ENCODE results near the gene EFCAB9. TPM values are rescaled to one million over a fixed set of nuclear protein-coding genes. Genes with fewer than 3 reads are reported as not detected.

The EFCAB9 gene
- total RNA-seq, 1 donor, result not detected

DNA sequence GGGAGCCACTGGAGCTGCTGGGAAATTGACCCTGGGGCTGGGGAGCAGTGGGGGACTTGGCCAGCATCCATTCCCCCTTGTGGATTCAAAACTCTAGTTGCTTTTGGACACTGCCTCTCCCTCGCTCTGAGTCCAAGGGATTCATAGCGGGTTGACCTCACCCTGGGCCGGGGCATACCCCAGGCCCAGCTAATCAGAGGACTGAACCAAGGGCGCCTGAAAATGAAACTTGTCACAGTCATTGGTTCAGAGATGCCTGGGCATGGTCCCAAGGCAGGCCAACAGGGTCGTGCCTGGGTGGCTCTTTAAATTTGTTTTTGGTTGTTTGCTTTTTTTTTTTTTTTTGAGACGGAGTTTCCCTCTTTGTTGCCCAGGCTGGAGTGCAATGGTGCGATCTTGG, 28.5 kb upstream of the EFCAB9 start:
- no peak overlapping the region for H3K4me3 ChIP-seq (ENCODE audit: low read depth, low read length)
- DNase-seq (ENCODE audit: low read depth), result no peak
- TF ChIP-seq, protein P1, sequence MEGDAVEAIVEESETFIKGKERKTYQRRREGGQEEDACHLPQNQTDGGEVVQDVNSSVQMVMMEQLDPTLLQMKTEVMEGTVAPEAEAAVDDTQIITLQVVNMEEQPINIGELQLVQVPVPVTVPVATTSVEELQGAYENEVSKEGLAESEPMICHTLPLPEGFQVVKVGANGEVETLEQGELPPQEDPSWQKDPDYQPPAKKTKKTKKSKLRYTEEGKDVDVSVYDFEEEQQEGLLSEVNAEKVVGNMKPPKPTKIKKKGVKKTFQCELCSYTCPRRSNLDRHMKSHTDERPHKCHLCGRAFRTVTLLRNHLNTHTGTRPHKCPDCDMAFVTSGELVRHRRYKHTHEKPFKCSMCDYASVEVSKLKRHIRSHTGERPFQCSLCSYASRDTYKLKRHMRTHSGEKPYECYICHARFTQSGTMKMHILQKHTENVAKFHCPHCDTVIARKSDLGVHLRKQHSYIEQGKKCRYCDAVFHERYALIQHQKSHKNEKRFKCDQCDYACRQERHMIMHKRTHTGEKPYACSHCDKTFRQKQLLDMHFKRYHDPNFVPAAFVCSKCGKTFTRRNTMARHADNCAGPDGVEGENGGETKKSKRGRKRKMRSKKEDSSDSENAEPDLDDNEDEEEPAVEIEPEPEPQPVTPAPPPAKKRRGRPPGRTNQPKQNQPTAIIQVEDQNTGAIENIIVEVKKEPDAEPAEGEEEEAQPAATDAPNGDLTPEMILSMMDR (IDR thresholded peaks at IDR 0.05; ENCODE audit: insufficient read depth, low read depth, low read length), result no peak

DNA sequence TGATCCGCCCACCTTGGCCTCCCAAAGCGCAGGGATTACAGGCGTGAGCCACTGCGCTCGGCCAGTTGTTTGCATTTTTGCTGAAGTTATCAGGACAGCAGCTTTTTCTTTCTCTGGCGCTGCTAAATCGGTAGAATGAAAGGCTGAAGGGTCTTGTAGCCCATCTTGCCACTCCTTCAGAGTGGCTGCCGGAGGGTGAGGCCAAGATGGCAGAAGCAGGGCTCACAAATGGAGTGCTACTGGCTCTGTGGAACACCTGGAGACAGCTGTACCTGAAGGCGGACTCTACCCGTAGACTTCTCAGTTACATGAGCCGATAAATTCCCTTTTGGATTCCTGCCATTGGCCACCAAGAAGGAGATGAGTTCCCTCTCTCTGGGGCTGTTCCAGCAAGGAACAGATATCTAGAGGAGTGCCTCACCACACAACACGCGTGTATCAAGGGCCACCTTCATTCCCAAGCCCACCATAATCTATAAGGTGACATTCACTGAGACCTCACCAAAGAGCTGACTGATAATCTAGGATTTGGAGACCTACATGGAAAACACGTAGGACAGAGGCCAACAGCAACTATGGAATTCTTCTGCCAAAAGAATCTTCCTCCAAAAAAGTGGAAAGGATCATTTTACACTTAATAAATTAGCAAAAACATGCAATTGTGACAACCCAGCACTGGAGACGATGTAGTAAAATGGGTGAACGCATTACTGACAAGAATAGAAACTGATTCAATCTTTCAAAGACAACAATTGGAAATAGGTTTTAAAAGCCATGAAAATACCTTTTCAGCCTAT, 27.7 kb upstream of the EFCAB9 start:
- no peak overlapping the region for H3K4me3 ChIP-seq (ENCODE audit: low read depth, low read length)
- DNase-seq (ENCODE audit: low read depth), result no peak
- TF ChIP-seq, protein P1 (IDR thresholded peaks at IDR 0.05; ENCODE audit: insufficient read depth, low read depth, low read length), result no peak

- TF ChIP-seq, protein P1 (IDR thresholded peaks at IDR 0.05; ENCODE audit: insufficient read depth, low read depth, low read length), result no peak
- no peak for DNase-seq (ENCODE audit: low read depth)
- no peak overlapping the region for H3K4me3 ChIP-seq (ENCODE audit: low read depth, low read length)
These were observed 26.1 kb upstream of the EFCAB9 start for GRCh38 chr5:172167895-172168294.

DNA sequence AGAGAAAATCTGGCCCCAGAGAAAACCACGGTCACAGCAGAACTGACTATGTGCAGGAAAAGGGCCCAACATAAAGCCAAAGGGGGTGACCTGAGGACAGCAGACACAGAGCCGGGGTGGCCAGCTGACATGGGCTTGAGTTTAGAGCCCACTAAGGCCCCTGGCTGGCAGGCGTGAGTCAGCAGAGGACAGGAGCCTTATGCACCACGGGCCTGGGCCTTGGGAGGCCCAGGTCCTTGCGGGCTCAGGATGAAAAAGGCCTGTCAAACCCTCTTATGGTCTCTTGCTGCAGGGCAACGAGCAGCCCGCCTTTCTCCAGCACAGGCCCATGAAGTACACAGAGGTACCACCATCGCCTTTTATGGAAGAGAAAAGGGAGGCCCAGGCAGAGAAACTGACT, 25.7 kb upstream of the EFCAB9 start:
- no peak overlapping the region for H3K4me3 ChIP-seq (ENCODE audit: low read depth, low read length)

DNA sequence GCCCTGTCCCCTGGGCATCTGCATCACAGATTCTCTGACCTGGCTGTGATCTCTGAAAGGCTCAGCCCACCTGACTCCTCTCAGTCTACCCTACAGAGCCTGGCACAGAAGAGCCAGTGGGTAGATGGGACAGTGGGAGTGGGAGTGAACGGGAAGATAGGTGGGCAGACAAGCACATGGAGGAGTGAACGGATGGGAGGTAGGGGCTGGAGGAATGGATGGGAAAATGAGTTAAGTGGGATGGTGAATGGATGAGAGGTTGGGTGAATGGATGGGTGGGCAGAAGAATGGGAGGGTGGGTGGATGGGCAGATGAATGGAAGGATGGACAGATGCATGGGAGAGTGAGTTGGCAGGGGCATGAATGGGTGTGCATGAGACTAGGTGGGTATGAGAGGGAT, 24.8 kb upstream of the EFCAB9 start:
- no peak overlapping the region for H3K4me3 ChIP-seq (ENCODE audit: low read depth, low read length)
- TF ChIP-seq, protein P1 (IDR thresholded peaks at IDR 0.05; ENCODE audit: insufficient read depth, low read depth, low read length), result no peak
- no peak for DNase-seq (ENCODE audit: low read depth)

More for the DNA sequence above, 25.7 kb upstream of the EFCAB9 start:
- no peak for DNase-seq (ENCODE audit: low read depth)
- TF ChIP-seq, protein P1 (IDR thresholded peaks at IDR 0.05; ENCODE audit: insufficient read depth, low read depth, low read length), result no peak

DNA sequence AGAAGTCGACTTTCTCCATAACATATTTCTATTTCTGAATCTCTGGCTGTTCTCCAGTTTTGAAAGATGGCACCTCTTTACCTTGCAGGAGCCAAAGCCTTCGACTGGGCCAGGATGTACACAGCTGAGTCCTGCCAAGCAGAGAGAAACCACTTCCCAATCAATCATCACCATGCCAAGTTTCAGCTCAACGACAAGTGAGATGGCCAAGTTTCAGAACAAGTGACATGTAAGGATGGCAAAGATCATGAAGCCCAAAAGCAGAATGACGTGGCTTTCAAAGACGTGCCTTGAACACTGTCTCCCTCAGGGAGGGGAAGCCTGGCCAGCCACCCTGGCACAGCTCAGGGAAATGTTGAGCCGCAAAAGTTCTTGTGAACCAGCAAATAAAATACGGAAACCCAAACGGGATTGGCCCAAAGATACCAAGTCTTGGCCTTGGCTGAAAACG, 23.7 kb upstream of the EFCAB9 start:
- DNase-seq (ENCODE audit: low read depth), result no peak
- TF ChIP-seq, protein P1 (IDR thresholded peaks at IDR 0.05; ENCODE audit: insufficient read depth, low read depth, low read length), result no peak
- no peak overlapping the region for H3K4me3 ChIP-seq (ENCODE audit: low read depth, low read length)

All from fibroblast of villous mesenchyme (primary cell).